HEK293T (cell line): ENCODE data around the gene CDC42SE1.

Source experiments
- CTBP1 ChIP-seq: fragments of 450-650 bp; IDR thresholded peaks from 2 replicates; pipeline ENCODE4 v1.6.1; 2016; ENCODE audit warnings: borderline replicate concordance
- ELF4 ChIP-seq: fragments of 450-650 bp; IDR thresholded peaks from 2 replicates; pipeline ENCODE4 v1.6.1; 2017; ENCODE audit warnings: antibody characterized with exemption
- FOXA1 ChIP-seq: fragments of 450-650 bp; IDR thresholded peaks from 2 replicates; pipeline ENCODE4 v1.6.1; 2016; ENCODE audit warnings: mild to moderate bottlenecking
- HDGF ChIP-seq: fragments of 450-650 bp; IDR thresholded peaks from 2 replicates; pipeline ENCODE4 v1.6.1; 2017; ENCODE audit warnings: antibody characterized with exemption, borderline replicate concordance
- LEF1 ChIP-seq: fragments of 450-650 bp; IDR thresholded peaks from 2 replicates; pipeline ENCODE4 v1.6.1; 2017; ENCODE audit warnings: mild to moderate bottlenecking, borderline replicate concordance
- NFRKB ChIP-seq: fragments of 450-650 bp; IDR thresholded peaks from 2 replicates; pipeline ENCODE4 v1.6.1; 2016; ENCODE audit warnings: mild to moderate bottlenecking, moderate library complexity
- SP1 ChIP-seq: fragments of 450-650 bp; IDR thresholded peaks from 2 replicates; pipeline ENCODE4 v1.6.1; 2017
- SUZ12 ChIP-seq: fragments of 450-650 bp; IDR thresholded peaks from 2 replicates; pipeline ENCODE4 v1.6.1; 2016; ENCODE audit warnings: mild to moderate bottlenecking
- TARDBP ChIP-seq: fragments of 450-650 bp; IDR thresholded peaks from 2 replicates; pipeline ENCODE4 v1.6.1; 2016
- ZNF384 ChIP-seq: fragments of 450-650 bp; IDR thresholded peaks from 2 replicates; pipeline ENCODE4 v1.6.1; 2016

DNA sequence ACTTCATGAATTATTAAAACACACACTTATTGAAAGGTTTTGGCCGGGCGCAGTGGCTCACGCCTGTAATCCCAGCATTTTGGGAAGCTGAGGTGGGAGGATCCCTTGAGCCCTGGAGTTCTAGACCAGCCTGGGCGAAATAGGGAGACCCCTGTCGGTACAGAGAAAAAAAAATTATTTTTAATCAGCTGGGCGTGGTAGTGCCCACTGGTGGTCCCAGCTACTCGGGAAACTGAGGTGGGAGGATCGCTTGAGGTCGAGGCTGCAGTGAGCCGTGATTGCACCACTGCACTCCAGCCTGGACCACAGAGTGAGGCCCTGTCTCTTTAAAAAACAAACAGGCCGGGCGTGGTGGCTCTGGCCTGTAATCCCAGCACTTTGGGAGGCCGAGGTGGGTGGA is 12.8 kb upstream of the CDC42SE1 start:
- no peak for TF ChIP-seq CTBP1
- TF ChIP-seq HDGF = no peak
- TF ChIP-seq SP1 = no peak
- no peak for TF ChIP-seq TARDBP
- no peak for TF ChIP-seq FOXA1
- no peak for TF ChIP-seq ELF4
- TF ChIP-seq SUZ12 = no peak
- TF ChIP-seq LEF1 = no peak
- TF ChIP-seq ZNF384 = no peak
- TF ChIP-seq NFRKB = no peak
